Upper lobe of left lung (tissue), 4 donors: ENCODE data around the gene KDM6B.

ENCODE experiments used
- EP300 ChIP-seq, 4 donors: sonication (generic); formaldehyde crosslinking; IDR thresholded peaks; one replicate each; pipeline ENCODE4 v1.5.1; 2017; ENCODE audit warnings: antibody characterized with exemption in 4 of 4, control low read depth in 2 of 4
- POLR2A ChIP-seq, 4 donors: fragments of 450-650 bp; IDR thresholded peaks; one replicate each; pipeline ENCODE4 v1.5.1; 2016 to 2017; ENCODE audit warnings: antibody characterized with exemption in 4 of 4, mild to moderate bottlenecking in 2 of 4
- POLR2AphosphoS5 ChIP-seq, 2 donors: sonication (generic); formaldehyde crosslinking; IDR thresholded peaks; one replicate each; pipeline ENCODE4 v1.5.1; 2017; ENCODE audit warnings: antibody characterized with exemption in 2 of 2
- TF ChIP-seq, protein P1 (sequence below), 6 experiments: fragments of 450-650 bp in 4 of 6; fragments of 200-600 bp in 2 of 6; sonication (generic) in 2 of 6; IDR thresholded peaks; one replicate each; pipeline ENCODE4 v1.5.1; 2016 to 2019; ENCODE audit warnings: antibody characterized with exemption in 6 of 6

DNA sequence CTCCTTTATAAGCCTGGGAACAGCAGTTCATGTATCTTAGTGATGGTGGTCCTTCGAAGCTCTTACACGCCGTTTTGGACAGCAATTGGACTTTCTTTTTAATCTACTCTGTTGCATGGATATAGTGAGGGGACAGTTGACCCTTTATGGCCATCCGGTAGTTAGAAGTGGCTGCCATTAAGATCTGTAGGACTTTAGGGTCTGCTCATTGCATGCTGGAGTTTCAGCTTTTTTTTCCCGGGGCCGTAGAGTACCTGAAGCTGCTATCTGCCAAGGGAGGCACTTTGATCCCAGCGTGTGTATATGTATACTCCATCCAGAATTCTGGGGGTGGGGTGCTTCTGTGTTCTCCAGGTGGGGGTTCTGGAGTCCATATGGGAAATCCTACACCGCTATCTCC lies 25.0 kb downstream of the KDM6B start:
- TF ChIP-seq, protein P1, sequence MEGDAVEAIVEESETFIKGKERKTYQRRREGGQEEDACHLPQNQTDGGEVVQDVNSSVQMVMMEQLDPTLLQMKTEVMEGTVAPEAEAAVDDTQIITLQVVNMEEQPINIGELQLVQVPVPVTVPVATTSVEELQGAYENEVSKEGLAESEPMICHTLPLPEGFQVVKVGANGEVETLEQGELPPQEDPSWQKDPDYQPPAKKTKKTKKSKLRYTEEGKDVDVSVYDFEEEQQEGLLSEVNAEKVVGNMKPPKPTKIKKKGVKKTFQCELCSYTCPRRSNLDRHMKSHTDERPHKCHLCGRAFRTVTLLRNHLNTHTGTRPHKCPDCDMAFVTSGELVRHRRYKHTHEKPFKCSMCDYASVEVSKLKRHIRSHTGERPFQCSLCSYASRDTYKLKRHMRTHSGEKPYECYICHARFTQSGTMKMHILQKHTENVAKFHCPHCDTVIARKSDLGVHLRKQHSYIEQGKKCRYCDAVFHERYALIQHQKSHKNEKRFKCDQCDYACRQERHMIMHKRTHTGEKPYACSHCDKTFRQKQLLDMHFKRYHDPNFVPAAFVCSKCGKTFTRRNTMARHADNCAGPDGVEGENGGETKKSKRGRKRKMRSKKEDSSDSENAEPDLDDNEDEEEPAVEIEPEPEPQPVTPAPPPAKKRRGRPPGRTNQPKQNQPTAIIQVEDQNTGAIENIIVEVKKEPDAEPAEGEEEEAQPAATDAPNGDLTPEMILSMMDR (IDR thresholded peaks at IDR 0.05): no peak
- TF ChIP-seq POLR2AphosphoS5 (IDR thresholded peaks at IDR 0.05): no peak
- TF ChIP-seq POLR2A (IDR thresholded peaks at IDR 0.05): no peak
- no peak for TF ChIP-seq EP300 (IDR thresholded peaks at IDR 0.05)
